ENCODE measurements around the gene GMPPB. TPM values are rescaled to one million over a fixed set of nuclear protein-coding genes. Genes with fewer than 3 reads are reported as not detected.
A peak's percentile ranks its signal among the peaks of the same experiment; 100 is the strongest.

GMPPB gene
- total RNA-seq, 1 donor from 2014 or later: 51.9 TPM

DNA sequence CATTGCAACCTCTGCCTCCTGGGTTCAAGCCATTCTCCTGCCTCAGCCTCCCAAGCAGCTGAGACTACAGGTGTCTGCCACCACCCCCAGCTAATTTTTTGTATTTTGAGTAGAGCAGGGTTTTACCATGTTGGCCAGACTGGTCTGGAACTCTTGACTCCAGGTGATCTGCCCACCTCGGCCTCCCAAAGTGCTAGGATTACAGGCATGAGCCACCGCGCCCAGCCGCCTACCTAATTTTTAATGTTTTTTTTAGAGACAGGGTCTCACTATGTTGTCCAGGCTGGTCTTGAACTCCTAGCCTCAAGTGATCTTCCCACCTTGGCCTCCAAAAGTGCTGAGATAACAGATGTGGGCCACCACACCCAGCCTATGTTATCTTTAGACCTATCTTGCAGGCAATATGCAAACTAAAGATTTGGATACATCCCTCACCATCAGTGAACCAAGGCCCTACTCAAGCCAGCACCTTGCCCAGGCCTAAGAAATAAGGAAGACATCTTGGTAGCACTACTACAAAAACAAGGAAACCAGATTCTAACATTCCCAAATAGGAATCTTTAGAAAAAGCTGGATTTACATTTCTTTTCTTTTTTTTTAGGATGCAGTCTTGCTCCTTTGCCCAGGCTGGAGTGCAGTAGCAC lies 6.3 kb upstream of the GMPPB start:
- no peak for DNase-seq (ENCODE audit: low spot score)

DNA sequence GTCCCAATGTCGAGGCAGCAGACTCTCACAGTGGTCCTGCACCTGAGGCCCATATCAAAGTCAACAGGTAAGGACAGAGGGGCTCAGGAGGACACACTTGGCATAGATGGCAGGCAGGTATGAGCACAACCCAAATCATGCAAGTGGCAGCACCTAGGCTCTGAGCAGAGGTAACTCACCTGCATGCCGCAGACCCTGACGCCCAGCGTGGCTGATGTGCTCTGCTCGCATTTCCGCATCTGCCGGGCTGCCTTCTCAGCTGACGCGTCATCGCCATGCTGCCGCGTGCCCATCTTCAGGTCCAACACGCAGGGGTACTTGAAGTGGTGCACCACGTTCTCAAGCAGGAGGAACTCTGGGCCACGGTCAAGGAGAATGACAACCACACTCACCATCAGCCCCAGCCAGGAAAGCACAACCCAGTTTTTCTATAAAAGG lies 4.2 kb upstream of the GMPPB start:
- DNase-seq (ENCODE audit: low spot score): no peak

DNA sequence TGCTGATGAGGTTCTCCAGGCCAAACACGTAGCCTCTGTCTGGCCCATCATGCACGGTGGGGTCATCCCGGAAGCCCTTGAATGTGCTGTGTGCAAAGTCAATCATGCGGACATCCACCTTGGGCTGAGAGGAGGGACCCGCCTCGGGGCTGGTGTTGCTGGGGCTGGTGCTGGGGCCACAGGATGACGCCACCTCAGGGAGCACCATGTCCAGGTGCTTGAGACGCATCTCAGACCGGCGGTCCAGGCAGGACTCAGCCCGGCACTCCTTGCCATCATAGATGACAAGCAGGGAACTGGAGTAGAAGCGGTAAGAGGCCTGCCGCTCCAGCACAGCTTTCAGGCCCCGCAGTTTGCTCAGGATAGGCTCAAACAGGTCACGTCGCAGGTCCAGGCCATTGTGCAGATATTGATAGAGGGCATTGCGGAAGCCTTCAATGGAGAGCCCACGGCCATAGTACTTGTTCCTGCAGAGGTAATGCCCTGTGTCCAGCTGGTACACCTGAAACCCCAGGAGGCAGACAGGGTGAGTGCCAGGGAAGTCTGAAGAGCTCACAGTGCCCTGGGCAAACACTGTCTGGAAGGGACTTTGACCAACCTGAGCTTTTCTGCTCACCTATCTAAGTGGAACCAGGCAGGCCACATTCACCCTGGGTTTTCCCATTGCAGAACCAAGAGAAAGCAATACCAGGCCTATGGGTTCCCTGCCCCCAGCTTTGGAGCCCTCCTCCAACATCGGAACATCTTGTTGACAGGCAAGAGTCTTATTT lies 3.6 kb upstream of the GMPPB start:
- DNase-seq (ENCODE audit: low spot score): no peak

DNA sequence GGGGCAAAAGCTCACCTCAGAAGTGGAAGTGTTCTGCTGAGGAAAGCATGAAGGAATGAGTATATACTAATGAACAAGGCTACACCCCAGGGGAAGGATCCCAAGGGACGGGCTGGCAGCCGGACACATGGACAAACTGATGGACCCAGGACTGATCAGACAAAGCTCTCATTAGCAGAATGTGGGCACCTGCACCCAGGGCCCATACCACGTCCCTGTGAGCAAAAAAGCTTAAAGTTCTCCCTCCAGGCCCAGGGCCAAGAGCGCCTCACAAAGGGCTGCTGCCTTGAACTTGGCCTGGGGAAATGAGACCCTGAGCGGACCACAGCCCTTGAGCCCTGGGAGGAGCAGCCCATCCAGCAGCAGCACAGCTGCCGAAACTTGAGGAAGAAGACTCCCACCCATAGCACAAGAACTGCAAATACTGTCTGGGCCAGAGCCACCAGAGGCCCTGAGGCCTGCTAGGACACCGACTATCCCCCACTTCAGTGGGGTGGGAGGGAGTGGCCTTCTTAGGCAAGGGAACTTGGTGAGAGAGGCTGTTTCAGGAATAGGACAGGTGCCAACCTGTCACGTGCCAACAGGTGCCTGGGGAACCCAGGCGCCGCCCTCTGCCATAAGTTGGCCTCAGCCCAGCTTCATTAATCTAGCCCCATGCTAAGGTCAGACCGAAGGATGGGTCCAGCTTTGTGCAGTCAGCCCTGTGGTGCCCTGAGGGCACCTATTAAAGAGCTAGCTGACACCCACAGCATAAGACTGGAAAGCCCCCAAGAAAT lies 2.3 kb upstream of the GMPPB start:
- peak; percentile 46 for DNase-seq (ENCODE audit: low spot score)

DNA sequence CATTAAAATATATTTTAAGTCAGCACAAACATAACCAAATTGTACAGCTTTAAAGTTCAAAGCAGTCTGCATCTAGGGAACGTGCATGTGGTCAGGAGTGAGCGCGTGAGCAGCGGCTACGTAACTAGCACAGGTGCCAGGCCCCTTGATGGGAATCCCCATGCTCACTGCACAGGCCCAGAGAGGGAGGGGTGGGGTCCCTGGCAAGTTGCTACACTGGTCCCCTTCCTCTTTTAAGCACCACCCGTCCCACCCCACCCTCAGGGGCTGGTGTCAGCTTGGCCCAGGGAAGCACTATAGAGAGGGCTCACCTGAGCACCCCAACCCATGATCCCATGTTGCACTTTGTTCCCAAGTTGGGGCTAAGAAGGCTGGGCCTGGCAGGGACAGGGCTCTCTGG lies 835 bp upstream of the GMPPB start:
- no peak for DNase-seq (ENCODE audit: low spot score)

DNA sequence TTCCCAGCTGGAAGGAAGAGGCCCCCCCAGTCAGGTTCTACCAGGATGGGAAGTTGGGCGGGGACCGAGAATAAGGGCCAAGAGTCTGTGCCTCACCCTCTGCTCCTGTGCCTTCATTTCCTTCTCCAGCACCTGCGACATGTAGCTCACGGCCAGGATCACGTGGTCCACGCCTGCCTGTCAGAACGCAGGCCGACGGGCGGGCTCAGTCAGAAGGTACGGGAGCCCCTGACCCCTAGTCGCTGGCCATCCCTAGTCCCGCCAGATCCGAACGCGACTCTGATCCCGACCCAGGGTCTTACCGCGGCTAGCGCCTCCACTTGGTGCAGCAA lies 489 bp downstream of the GMPPB start:
- peak; percentile 68 for DNase-seq (ENCODE audit: low spot score)

DNA sequence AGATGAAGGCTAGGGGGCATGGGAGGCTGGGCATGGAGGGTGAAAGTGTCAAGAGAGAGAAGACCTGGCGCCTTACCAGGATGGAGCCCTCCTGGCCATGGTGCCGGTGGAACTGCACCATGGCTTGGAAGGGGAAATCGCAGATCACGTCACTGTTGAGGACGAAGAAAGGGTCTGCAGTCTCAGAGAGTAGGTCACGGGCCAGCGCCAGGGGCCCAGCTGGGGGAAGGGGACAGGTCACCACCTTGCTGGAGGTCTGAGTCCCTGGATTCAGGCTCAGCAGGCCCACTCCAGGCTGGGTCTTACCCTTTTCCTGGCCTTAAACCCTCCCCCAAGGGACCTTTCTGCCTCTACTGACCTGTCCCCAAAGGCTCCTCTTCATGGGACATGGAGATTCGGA lies 855 bp downstream of the GMPPB start:
- no peak for DNase-seq (ENCODE audit: low spot score)

DNA sequence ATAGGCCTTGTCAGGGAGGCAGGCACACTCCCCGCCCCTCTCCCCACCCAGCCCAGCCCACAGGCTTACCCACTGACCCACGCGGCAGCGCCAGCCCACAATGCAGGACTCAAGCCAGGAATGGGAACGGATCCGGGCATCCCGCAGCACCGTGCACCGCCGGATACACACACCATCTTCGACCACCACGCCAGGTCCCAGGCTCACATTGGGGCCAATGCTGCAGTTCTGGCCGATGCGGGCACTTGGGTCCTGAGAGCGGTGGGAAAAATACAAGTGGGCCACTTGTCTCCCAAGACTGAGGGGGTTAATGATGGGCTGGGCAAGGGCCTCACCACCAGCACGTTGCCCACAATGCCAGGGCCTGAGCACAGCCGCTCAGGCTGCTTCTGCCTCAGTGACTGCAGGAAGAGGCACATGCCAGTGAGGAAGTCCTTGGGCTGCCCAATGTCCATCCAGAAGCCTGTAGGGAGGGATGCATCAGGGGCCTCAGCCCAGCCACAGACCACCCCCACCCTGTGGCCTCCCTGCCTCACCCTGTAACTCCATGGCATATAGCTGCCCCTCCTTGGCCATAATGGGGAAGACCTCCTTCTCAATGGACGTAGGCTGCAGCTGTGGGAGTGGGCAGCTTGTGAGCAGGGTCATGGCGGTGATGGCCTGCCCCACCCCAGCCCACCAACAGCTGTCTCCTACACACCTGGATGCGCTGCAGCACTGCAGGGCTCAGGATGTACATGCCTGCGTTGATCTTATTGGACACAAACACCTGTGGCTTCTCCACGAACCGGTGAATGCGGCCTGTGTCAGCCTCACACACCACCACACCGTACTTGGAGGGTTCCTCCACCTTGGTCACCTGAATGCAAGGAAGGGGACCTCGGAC lies 1.6 kb downstream of the GMPPB start:
- no peak for DNase-seq (ENCODE audit: low spot score)

DNA sequence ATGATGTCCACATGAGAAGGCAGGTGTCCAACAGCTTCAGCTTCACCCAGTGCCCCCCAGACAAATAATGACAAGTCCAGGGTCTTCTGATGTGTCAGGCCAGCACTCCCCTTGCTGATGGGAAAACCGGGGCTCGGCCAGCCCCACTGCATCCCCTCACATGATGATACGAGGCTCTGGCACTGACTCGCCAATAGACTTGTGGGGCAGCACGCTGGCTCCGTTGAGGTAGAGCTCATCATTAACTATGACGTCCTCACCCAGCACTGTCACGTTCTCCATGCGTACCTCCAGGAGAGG lies 2.2 kb downstream of the GMPPB start:
- no peak for DNase-seq (ENCODE audit: low spot score)

DNA sequence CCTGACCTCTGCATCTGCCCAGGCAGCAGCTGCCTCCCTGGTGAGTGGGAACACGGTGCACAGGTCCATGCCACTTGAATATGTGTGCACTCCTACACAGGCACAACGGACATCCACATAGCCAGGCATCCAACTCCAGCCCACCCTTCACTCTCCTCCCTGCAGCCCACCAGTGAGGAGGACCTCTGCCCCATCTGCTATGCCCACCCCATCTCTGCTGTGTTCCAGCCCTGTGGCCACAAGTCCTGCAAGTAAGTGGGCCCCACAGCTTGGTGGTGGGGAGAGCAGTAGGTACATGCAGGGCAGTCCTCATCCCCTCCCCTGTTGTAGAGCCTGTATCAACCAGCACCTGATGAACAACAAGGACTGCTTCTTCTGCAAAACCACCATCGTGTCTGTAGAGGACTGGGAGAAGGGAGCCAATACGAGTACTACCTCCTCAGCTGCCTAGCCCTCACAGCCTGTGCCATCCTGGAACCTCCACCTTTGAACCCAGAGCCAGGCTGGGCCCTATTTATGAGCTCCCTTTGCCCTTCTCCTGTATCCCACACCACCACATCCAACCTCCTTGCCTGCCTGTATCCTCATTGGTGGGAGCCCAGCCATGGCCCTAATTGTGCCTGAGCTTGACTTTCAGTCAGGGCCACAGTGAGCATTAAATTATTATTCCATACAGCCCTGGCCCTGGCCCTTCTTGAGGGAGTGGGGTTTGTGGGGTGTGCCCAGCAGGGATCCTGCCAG lies 2.7 kb downstream of the GMPPB start:
- no peak for DNase-seq (ENCODE audit: low spot score)

DNA sequence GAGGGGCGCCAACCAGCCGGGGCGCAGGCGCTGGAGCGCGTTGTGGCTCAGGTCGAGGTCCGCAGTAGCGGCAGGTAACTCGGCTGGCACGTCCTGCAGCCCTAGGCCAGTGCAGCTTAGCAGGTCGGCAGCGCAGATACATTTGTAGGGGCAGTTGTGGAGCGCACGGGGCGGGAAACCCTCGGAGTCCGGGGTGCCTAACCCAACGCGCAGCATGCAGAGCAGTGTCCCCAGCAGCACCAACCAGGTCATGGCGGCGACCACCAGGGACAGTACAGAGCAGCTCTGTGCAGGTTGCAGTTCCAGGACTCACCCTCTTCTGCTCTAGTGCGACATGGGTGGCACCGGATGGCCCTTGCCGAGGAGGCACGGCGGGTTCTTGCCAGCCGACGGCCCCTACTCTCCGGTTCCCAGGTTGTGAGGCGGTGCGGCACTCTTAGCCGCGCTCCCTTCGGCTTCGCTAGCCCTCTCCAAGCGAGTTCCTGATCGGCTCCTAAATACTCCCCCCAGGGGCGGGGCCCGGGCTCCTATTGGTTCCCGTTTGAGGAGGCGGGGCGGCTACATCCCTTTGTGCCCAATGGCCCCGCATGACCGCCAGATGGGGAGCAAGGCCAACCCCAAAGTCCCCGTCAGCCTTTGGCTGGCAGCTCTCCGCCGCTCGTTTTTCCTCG lies 4.4 kb downstream of the GMPPB start, which contains the start of gene AMIGO3:
Gene AMIGO3 (minus strand): TSS at position 471 of the 671 bp plus-strand sequence. CDS start 219 bp downstream, at position 252.
- peak; percentile 96 for DNase-seq (ENCODE audit: low spot score)

DNA sequence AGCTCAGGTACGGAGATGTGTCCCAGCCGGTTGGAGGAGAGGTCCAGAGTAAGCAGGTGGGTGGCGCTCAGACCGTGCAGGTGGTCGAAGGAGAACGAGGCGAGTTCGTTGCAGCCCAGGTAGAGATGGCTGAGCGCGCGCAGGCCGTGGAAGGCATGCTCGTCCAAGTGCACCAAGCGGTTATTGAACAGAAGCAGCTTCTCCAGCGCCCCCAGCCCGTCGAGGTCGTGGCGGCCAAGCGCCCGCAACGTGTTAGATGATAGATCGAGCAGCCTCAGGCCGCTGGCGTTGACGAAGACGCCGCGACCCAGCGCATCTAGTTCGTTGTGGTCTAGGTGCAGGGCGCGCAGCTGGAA lies 4.9 kb downstream of the GMPPB start:
- no peak for DNase-seq (ENCODE audit: low spot score)

DNA sequence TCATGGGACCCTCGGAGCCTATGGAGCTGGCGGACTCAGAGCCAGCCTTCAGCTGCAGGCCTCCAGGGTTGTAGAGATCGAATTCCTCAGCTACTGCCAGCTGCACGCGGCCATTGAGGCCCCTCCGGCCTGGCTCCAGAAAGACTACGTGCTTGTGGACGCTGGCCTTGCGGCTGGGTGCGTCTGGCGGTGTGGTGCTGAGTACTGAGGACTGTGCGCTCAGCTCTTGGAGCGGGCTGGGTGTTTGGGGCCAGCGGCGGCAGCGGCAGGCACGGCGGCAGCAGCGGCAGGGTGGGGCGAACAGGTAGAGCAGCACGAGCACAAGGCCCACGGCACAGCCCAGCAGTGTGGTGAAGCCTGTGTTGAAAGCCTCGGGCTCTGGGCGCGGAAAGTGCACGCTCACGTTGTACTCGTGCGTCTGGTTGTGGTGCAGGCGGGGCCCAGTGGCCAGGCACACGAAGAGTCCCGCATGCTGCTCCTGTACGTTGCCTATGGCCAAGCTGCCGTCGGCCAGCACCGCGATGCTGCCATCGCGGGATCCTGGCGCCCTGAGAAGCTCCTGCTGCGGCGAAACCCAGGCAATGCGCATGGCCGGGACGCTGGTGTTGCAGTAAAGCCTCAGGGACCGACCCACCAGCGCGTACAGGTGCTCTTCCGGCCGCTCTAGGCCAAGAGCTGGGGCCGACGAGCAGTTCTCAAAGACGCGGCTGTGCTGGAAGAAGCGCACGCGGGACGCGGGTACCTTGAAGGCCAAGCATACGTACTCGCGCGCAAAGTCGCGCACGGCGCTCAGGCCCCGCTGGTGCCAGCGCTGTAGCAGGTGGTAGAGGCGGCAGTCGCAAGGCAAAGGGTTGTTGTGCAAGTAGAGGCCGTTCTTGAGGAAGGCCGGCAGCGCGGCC lies 5.5 kb downstream of the GMPPB start:
- no peak for DNase-seq (ENCODE audit: low spot score)

DNA sequence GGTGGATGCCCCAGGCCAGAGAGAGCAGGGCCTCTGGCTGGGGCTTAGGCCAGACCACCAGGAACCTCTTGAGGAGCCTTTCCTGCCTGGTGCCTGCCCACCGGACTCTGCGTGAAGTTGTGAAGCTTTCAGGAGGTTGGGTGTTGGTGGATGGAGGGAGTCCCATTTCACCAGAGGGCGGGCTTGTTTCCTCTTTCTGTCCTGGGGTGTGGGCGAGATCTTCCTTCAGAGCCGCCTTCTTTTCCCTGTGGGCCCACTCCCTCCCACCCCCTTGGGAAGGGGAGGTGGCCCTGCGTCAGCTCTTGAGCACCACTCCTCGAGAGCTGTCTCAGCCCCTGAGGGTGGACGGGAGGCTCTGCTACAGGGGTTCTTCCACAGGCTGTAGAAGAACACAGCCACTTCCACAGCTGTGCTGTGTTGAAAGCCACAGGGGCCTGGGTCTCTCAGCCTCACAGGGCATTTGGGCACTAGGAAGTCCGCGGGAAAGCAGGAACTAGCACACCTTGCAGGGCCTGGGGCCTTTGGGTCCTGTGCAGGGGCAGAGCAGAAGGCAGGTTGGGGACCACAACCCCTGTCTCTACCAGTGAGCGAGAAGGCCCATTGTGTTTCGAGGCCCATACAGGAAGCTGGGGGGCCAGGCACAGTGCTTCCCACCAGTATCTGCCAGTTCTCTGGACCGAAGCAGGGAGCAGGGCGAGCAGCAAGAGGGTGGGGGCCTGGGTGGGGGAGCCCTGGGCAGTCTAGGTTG lies 6.4 kb downstream of the GMPPB start:
- no peak for DNase-seq (ENCODE audit: low spot score)

DNA sequence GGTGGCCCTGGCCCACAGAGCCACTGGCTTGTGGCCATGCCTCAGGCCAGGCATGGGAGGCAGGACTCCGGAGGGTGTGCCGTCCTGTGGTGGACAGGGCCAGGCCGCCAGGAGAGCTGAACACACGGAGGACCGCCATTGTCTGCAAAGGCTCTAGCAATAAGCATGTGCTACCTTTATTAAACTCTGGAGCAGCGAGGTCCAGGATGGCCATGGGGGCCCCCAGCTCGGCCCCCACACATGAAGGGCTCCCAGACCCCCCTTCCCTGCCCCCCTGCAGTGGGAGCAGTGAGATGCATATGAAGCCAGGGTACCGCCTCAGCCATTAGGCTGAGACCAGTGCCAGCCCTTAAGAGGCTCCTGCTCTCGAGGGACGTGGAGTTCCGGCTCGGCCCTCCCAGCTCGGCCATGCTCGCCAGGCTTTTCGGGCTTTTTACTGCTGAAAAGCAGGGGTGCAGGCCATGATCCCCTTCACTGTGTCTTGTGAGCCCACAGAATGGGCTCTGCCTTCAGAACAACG lies 7.0 kb downstream of the GMPPB start:
- DNase-seq (ENCODE audit: low spot score): no peak

DNA sequence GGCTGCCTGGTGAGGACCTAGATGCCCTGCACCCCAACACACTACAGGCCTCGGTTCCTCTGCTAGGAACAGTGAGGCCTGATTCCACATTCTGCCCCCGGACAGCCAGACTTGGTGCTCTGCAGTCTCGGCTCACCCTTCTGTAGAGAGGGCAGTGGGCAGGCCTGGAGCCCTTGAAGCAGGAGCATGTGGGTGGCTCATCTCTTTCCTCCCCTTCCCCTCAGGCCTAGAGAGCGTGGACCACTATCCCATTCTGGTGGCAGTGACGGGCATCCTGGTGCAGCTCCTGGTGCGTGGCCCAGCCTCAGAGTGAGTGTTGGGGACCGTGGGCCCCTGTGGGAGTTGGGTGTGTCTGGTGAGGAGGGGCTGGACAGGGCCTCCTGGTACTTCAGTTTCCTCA lies 7.6 kb downstream of the GMPPB start:
- DNase-seq (ENCODE audit: low spot score): no peak

DNA sequence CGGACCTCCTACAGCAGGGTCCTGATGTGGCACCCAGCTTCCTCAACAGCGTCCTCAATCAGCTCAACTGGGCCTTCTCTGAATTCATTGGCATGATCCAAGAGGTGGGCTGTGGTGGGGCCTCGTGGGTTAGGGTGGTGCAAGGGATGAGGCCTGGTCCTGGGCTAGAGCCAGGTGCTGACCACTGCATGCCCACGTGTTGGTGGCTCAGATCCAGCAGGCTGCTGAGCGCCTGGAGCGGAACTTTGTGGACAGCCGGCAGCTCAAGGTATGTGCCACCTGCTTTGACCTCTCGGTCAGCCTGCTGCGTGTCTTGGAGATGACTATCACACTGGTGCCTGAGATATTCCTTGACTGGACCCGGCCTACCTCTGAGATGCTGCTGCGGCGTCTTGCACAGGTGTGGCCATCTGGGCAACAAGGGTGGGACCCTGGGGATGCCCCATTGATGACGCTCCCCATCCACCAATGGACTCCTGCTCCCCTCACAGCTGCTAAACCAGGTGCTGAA lies 8.1 kb downstream of the GMPPB start:
- DNase-seq (ENCODE audit: low spot score): no peak

DNA sequence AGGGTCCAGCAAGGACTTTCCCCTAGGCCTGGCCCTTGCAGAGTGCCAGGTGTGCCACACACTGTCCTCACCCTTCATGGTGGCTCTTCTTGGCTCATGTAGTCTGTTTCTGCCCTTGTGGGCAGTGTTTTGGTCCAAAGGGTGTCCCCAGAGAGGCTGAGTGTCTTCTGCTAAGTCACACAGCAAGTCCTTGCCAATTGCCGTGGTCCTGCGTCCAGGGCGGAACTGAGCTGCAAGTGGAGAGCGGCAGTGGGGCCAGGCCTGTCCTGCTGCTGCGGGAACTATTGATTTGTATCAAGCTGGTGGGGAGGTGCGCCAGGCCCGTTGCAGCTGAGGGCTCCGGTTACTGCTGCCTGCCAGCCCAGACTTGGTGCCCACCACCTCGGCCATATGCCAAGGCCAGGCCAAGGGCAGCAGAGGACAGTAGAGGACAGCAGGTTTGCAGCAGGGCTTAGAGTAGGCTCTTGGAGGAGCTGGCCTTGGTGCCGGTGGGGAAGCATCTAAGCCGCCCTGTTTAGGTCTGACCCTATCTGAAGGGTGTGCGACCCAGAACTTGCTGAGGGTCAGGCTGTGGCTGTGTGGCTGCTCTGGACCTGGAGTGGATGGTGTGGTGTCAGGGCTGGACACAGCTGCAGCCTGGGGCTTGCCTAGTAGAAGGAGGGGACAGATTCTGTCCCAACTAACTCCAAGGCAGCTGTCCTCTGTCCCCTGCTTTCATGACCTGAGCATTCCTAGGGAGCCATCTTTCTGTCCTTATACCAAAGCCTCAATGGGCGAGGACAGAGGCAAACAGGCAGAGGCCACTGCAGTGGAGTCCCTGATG lies 8.8 kb downstream of the GMPPB start:
- no peak for DNase-seq (ENCODE audit: low spot score)
